CD14-positive monocyte (primary cell): Measurements from ENCODE around the gene MYO1G. TPM values are rescaled to one million over a fixed set of nuclear protein-coding genes. Genes with fewer than 3 reads are reported as not detected.

ENCODE experiments used
- DNase-seq, 3 donors: peaks; one replicate each; pipeline ENCODE4 v3.0.0-alpha.2; 2011 to 2022
- H2AFZ ChIP-seq: 2 replicates; pipeline ENCODE4 v1.6.0; 2012; ENCODE audit warnings: mild to moderate bottlenecking, low read depth, low read length, inconsistent platforms; ENCODE audit not compliant: insufficient read depth, poor library complexity, severe bottlenecking
- H3K27ac ChIP-seq, 2 donors: 1 replicate in 1 of 2; 2 replicates in 1 of 2; pipeline ENCODE4 v1.5.1; 2012 to 2013; ENCODE audit warnings: low read length in 2 of 2, control low read depth in 1 of 2, inconsistent platforms in 1 of 2, low read depth in 1 of 2, mild to moderate bottlenecking in 1 of 2
- H3K27me3 ChIP-seq, 2 donors: one replicate each; pipeline versions ENCODE4 v1.6.0 to v1.6.1; 2011 to 2013; ENCODE audit warnings: low read length in 2 of 2; ENCODE audit not compliant: control insufficient read depth in 2 of 2, insufficient read depth in 2 of 2
- H3K36me3 ChIP-seq, 2 donors: replicated peaks in 1 of 2; 1 replicate in 1 of 2; 2 replicates in 1 of 2; pipeline versions ENCODE4 v1.5.1 to v1.6.1; 2012 to 2013; ENCODE audit warnings: low read length in 2 of 2, control low read depth in 1 of 2, inconsistent platforms in 1 of 2, mild to moderate bottlenecking in 1 of 2; ENCODE audit not compliant: insufficient read depth in 2 of 2, control insufficient read depth in 1 of 2
- H3K4me1 ChIP-seq, 2 donors: 1 replicate in 1 of 2; 2 replicates in 1 of 2; pipeline versions ENCODE4 v1.5.1 to v1.6.1; 2012 to 2013; ENCODE audit warnings: low read length in 2 of 2, control low read depth in 1 of 2, inconsistent platforms in 1 of 2, mild to moderate bottlenecking in 1 of 2, moderate library complexity in 1 of 2; ENCODE audit not compliant: insufficient read depth in 2 of 2, control insufficient read depth in 1 of 2
- H3K4me2 ChIP-seq: replicated peaks from 2 replicates; pipeline ENCODE3; 2012; ENCODE audit warnings: low read length, moderate library complexity, mild to moderate bottlenecking; ENCODE audit not compliant: poor library complexity, severe bottlenecking; ENCODE audit errors: extremely low read depth
- H3K4me3 ChIP-seq, 3 experiments: fragments of 200-600 bp in 1 of 3; sonication (generic) in 1 of 3; replicated peaks in 1 of 3; 1 replicate in 2 of 3; 2 replicates in 1 of 3; pipeline ENCODE4 v1.5.1; 2011 to 2013; ENCODE audit warnings: low read length in 3 of 3, mild to moderate bottlenecking in 3 of 3, control low read depth in 2 of 3, low read depth in 2 of 3, inconsistent platforms in 1 of 3, moderate library complexity in 1 of 3
- H3K79me2 ChIP-seq: 2 replicates; pipeline ENCODE4 v1.6.0; 2012; ENCODE audit warnings: mild to moderate bottlenecking, control low read depth, inconsistent platforms, low read length, moderate library complexity; ENCODE audit not compliant: insufficient read depth
- H3K9ac ChIP-seq: 2 replicates; pipeline ENCODE4 v1.6.0; 2017; ENCODE audit warnings: low read length, mild to moderate bottlenecking; ENCODE audit not compliant: insufficient read depth, poor library complexity, severe bottlenecking
- H3K9me3 ChIP-seq, 2 donors: replicated peaks in 1 of 2; 1 replicate in 1 of 2; 2 replicates in 1 of 2; pipeline versions ENCODE4 v1.5.1 to v1.6.1; 2012 to 2013; ENCODE audit warnings: low read length in 2 of 2, control low read depth in 1 of 2; ENCODE audit not compliant: control insufficient read depth in 1 of 2, insufficient read depth in 1 of 2
- H4K20me1 ChIP-seq: 2 replicates; pipeline ENCODE4 v1.6.0; 2012; ENCODE audit warnings: mild to moderate bottlenecking, low read length, control low read depth, moderate library complexity; ENCODE audit not compliant: insufficient read depth
- H3K27ac Mint-ChIP-seq, 7 donors: one replicate each; pipeline ENCODE4 v1.8.0; 2020; ENCODE audit warnings: mild to moderate bottlenecking in 7 of 7, mixed read lengths in 7 of 7, moderate library complexity in 6 of 7, inconsistent platforms in 2 of 7
- H3K27me3 Mint-ChIP-seq, 3 donors: one replicate each; pipeline ENCODE4 v1.8.0; 2021 to 2022; ENCODE audit warnings: low read depth in 3 of 3, mild to moderate bottlenecking in 3 of 3, mixed read lengths in 3 of 3, moderate library complexity in 3 of 3, inconsistent platforms in 1 of 3
- H3K36me3 Mint-ChIP-seq, 2 donors: one replicate each; pipeline ENCODE4 v1.8.0; 2020; ENCODE audit warnings: mixed read lengths in 2 of 2, inconsistent platforms in 1 of 2, mild to moderate bottlenecking in 1 of 2
- H3K4me1 Mint-ChIP-seq: one replicate; pipeline ENCODE4 v1.8.0; 2020; ENCODE audit warnings: mild to moderate bottlenecking, mixed read lengths
- H3K4me3 Mint-ChIP-seq, 2 donors: one replicate each; pipeline ENCODE4 v1.8.0; 2020; ENCODE audit warnings: mild to moderate bottlenecking in 2 of 2, mixed read lengths in 2 of 2, moderate library complexity in 1 of 2
- H3K9me3 Mint-ChIP-seq, 7 donors: one replicate each; pipeline ENCODE4 v1.8.0; 2020 to 2022; ENCODE audit warnings: mixed read lengths in 7 of 7, mild to moderate bottlenecking in 6 of 7, moderate library complexity in 6 of 7, inconsistent platforms in 2 of 7
- WGBS: methylation state at CpG from one replicate; pipeline ENCODE4 v1.1.5; 2013; ENCODE audit warnings: missing lambda C conversion rate; ENCODE audit not compliant: insufficient coverage; 5-methylcytosine and 5-hydroxymethylcytosine counted together
- intact Hi-C, 2 donors: fragments of 100-400 bp; cut with micrococcal nuclease; formaldehyde crosslinking; loops; one replicate each; pipeline versions ENCODE4 v1.15.0 to v1.15.1; 2023
- polyA plus RNA-seq, 3 donors: library from polyadenylated mRNA; depleted of rRNA in 1 of 3; unstranded in 2 of 3; stranded (reverse) in 1 of 3; fragments of 300-500 nt in 2 of 3; fragments of >200 nt in 1 of 3; fragmentation: Illumina TruSeq in 2 of 3; gene quantifications; 1 replicate in 2 of 3; 2 replicates in 1 of 3; pipeline ENCODE4 v1.2.3, GENCODE V29; 2012 to 2021
- TF ChIP-seq, protein P1 (sequence below): fragments of 200-600 bp; IDR thresholded peaks from one replicate; pipeline ENCODE4 v1.8.0; 2022; ENCODE audit warnings: antibody characterized with exemption, mild to moderate bottlenecking

MYO1G gene
- polyA plus RNA-seq, 3 donors: 119 to 314 (median 135) TPM

DNA sequence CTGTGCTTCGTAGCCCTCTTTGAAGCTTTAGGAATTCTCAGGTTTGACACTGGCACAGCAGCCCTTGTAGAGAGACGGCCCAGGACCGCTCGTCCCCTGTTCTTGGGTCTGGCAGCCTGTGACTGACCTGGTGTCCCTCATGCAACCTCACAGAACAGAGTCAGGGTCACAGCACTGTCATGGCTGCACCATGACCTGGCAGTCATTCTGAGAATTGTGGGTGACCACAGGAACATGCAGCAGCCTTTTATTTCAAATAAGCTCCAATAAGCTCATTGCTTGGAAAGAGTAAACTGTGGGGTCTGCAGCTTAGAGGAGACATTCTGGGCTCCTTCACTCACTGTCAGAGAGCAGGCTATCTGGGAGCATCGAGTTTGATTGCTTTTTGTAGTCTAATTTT is 42.5 kb downstream of the MYO1G start:
- no peak overlapping the region for H3K4me3 ChIP-seq
- intact Hi-C loops: loop anchor here in 1 of 2 donors (10.0 kb wide), 1 partner anchor 172 kb away; no protein-coding TSS in a partner anchor
- H3K27ac ChIP-seq: no peak overlapping the region
- no peak overlapping the region for H3K4me3 Mint-ChIP-seq
- H3K9me3 ChIP-seq: no peaks in the 10 kb centered on the region
- H3K4me1 Mint-ChIP-seq: peaks cover 21% of the 10 kb centered on the region
- H3K36me3 Mint-ChIP-seq: no peaks in the 10 kb centered on the region
- H3K27me3 Mint-ChIP-seq: peaks cover 1 to 2% (median 2%) of the 10 kb centered on the region in 3 donors
- no peak for DNase-seq
- no peaks in the 10 kb centered on the region for H3K79me2 ChIP-seq
- no peak overlapping the region for H2AFZ ChIP-seq
- TF ChIP-seq, protein P1, sequence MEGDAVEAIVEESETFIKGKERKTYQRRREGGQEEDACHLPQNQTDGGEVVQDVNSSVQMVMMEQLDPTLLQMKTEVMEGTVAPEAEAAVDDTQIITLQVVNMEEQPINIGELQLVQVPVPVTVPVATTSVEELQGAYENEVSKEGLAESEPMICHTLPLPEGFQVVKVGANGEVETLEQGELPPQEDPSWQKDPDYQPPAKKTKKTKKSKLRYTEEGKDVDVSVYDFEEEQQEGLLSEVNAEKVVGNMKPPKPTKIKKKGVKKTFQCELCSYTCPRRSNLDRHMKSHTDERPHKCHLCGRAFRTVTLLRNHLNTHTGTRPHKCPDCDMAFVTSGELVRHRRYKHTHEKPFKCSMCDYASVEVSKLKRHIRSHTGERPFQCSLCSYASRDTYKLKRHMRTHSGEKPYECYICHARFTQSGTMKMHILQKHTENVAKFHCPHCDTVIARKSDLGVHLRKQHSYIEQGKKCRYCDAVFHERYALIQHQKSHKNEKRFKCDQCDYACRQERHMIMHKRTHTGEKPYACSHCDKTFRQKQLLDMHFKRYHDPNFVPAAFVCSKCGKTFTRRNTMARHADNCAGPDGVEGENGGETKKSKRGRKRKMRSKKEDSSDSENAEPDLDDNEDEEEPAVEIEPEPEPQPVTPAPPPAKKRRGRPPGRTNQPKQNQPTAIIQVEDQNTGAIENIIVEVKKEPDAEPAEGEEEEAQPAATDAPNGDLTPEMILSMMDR: no peak
- no peaks in the 10 kb centered on the region for H4K20me1 ChIP-seq
- H3K27ac Mint-ChIP-seq: no peak overlapping the region
- H3K9me3 Mint-ChIP-seq: no peaks in the 10 kb centered on the region
- H3K27me3 ChIP-seq: no peaks in the 10 kb centered on the region
- no peaks in the 10 kb centered on the region for H3K36me3 ChIP-seq
- no peak overlapping the region for H3K4me2 ChIP-seq
- WGBS: 97% methylated on average over 4 of the region's 5 CpGs
- no peak overlapping the region for H3K9ac ChIP-seq
- H3K4me1 ChIP-seq: peaks cover 19 to 20% of the 10 kb centered on the region in 2 donors

- peaks cover 19 to 20% of the 10 kb centered on the region in 2 donors for H3K4me1 ChIP-seq
Measured at GRCh38 chr7:44935583-44935982, 43.2 kb downstream of the MYO1G start.

More at GRCh38 chr7:44935583-44935982, 43.2 kb downstream of the MYO1G start:
- no peak for DNase-seq
- no peak overlapping the region for H3K27ac ChIP-seq
- Mint-ChIP-seq H3K36me3 (no peaks in the 10 kb centered on the region), H3K4me1 (peaks cover 21% of the 10 kb centered on the region), H3K27me3 (peaks cover 0 to 3% (median 2%) of the 10 kb centered on the region in 3 donors), H3K9me3 (no peaks in the 10 kb centered on the region), H3K27ac (peak overlapping the region in 1 of 7 donors; percentile 7), H3K4me3 (peak overlapping the region in 1 of 2 donors; percentile 21)
- no peak overlapping the region for H3K9ac ChIP-seq
- no peaks in the 10 kb centered on the region for H3K9me3 ChIP-seq
- H3K36me3 ChIP-seq: no peaks in the 10 kb centered on the region
- H3K4me2 ChIP-seq: peak overlapping the region; percentile 14
- no peaks in the 10 kb centered on the region for H3K27me3 ChIP-seq
- peak overlapping the region in 1 of 3 experiments; percentile 19 for H3K4me3 ChIP-seq
- H3K79me2 ChIP-seq: no peaks in the 10 kb centered on the region
- intact Hi-C loops: loop anchor here in 1 of 2 donors (10.0 kb wide), 1 partner anchor 171 kb away; no protein-coding TSS in a partner anchor
- WGBS: 18% methylated on average over 2 of the region's 4 CpGs
- no peaks in the 10 kb centered on the region for H4K20me1 ChIP-seq
- H2AFZ ChIP-seq: peak overlapping the region; percentile 51
- TF ChIP-seq, protein P1: no peak
